Fibroblast of mammary gland (primary cell): ENCODE data around the gene SAPCD2.
A peak's percentile ranks its signal among the peaks of the same experiment; 100 is the strongest.

ENCODE experiments used
- DNase-seq: peaks from one replicate; pipeline ENCODE4 v3.0.0-alpha.2; 2010; ENCODE audit warnings: low read depth
- H3K4me3 ChIP-seq: 2 replicates; pipeline ENCODE4 v1.5.1; 2011; ENCODE audit warnings: low read depth, mild to moderate bottlenecking, low read length, moderate library complexity; ENCODE audit not compliant: control insufficient read depth
- TF ChIP-seq, protein P1 (sequence below): conservative IDR thresholded peaks from 2 replicates; pipeline ENCODE4 v1.5.1; 2011; ENCODE audit warnings: low read depth, low read length, inconsistent platforms; ENCODE audit not compliant: control insufficient read depth, insufficient read depth

SAPCD2 gene

DNA sequence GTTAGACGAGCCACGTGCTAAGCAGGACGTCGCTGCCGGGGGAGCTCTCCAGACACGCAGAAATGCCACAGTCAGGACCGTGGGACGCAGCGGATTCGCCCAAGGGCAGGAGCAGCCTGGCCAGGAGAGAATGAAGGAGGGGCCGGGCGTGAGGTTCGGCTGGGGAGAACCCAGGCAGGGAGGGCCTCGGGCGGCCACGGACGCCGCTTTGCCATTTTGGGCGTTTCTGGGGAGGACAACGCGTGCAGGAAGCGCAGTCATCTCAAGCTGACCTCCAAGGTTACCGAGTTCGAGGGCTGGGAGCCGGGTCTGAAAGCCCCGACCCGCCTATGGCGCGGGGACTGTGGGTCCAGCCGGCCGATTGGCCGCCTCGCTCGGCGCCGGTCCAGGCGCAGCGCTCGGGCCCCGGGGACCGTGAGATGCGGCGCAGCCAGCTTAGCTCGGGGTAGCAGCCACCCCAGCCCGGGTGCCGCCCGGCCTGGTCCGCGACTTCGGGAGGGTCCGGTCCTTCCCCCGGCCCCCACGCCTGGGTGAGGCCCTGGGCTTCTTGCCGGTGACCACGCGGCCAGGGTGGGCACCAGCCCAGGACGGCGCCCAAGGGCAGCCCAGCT, 15.7 kb upstream of the SAPCD2 start:
- TF ChIP-seq, protein P1, sequence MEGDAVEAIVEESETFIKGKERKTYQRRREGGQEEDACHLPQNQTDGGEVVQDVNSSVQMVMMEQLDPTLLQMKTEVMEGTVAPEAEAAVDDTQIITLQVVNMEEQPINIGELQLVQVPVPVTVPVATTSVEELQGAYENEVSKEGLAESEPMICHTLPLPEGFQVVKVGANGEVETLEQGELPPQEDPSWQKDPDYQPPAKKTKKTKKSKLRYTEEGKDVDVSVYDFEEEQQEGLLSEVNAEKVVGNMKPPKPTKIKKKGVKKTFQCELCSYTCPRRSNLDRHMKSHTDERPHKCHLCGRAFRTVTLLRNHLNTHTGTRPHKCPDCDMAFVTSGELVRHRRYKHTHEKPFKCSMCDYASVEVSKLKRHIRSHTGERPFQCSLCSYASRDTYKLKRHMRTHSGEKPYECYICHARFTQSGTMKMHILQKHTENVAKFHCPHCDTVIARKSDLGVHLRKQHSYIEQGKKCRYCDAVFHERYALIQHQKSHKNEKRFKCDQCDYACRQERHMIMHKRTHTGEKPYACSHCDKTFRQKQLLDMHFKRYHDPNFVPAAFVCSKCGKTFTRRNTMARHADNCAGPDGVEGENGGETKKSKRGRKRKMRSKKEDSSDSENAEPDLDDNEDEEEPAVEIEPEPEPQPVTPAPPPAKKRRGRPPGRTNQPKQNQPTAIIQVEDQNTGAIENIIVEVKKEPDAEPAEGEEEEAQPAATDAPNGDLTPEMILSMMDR: no peak
- H3K4me3 ChIP-seq: peak overlapping the region; percentile 74
- DNase-seq: peak; percentile 47

DNA sequence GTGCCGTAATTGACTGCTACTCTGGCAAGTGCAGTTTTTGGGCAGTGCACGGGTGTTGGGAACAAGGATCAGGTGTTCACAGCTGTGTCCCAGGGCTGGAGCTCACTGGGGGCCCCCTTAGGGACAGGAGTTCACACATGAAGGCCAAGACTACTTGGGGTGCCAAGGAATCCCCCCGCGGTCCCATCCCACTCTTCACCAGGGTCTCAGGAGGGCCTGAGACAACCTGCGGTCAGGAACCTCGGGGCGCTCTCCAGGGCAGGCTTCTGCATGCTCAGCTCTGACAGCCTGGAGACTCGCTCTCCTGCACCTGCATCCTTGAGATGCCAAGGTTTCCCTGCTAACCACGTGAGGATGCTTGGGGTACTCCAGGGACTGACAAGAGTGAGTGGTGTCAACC, 14.2 kb upstream of the SAPCD2 start:
- TF ChIP-seq, protein P1: no peak

GRCh38 chr9:137083394-137084004, 13.1 kb upstream of the SAPCD2 start:
- H3K4me3 ChIP-seq: no peak overlapping the region
- DNase-seq: peak; percentile 97

More for the DNA sequence above, 14.2 kb upstream of the SAPCD2 start:
- H3K4me3 ChIP-seq: no peak overlapping the region
- DNase-seq: no peak

DNA sequence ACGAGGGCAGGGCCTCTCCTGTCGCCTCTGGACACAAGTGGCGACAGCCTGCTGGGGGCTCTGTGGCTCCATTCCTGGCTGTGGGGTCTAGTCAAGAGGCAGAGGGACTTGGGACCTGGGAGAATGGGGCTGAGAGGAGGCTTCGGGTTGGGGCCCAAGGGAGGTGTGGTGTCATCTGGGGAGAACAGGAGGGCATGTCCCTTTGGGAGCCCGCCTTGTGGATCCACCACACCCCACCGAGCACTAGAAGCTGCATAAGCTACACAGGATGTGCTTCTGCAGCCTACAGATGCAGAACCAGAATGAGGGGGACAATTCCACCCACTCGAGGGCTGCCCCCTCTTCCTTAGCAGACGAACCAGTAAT, 12.6 kb upstream of the SAPCD2 start:
- DNase-seq: no peak
- TF ChIP-seq, protein P1: no peak
- no peak overlapping the region for H3K4me3 ChIP-seq

More at GRCh38 chr9:137083394-137084004, 13.1 kb upstream of the SAPCD2 start:
- TF ChIP-seq, protein P1: no peak

- TF ChIP-seq, protein P1: no peak
- no peak overlapping the region for H3K4me3 ChIP-seq
- no peak for DNase-seq
Measured at GRCh38 chr9:137082222-137082924, 12.0 kb upstream of the SAPCD2 start.

DNA sequence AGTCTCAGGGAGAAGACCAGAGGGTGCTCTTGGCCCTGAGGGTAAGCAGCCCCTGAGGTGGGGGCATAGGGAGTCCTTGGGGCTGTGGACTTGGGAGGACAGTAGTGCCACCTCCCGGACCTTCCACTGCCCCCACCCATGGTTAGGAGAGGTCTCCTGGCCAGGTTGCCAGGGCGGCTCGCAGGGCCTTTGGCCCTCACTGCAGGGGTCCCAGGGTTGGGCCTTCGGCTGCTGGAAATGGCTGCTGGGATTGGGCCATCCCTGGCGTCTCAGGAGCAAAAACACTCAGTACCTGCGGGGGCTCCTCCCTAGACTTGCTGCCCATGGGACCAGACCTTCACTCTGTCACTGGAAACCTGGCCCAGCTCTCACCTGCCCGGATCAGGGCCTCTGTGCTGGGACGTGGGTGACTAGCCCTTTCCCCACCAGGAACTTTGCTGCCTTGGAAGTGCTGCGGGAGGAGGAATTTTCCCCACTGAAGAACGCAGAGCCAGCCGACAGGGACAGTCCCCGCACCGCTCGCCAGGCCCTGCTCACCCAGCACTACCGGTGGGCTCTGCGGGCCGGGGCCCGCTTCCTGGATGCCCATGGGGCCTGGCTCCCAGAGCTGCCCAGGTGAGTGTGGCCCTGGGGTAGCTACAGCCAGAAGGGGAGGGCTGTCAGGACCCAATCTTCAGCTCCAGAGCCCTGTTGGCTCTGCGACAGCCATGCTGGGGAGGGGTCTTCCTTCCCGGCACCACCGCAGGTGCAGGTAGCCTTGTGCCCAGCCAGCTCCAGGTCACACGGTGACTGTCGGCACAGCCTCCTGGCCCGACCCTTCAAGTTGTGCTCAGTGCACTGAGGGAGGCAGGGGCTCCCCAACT, 10.1 kb upstream of the SAPCD2 start:
- TF ChIP-seq, protein P1: no peak
- H3K4me3 ChIP-seq: no peak overlapping the region
- no peak for DNase-seq
